Measurements from ENCODE around the gene RILPL1.

DNA sequence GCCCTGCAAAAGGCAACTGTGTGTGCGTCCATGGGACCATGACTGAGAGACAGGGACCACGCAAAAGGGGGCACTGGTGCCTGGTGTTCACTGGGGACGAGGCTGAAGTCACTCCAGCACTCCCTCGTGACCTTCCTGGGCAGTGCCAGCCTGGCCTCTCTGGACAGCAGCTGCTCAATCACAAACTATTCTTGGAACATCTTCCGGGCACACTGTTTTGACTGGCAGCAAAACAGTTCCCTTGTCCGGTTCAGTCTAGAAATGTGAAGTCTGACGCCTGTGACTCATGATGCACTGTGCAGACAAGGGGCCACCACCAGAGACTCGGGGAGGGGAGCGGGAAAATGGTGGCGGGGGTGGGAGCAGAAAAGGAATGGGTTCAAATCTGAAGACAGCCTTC is 54.8 kb downstream of the RILPL1 start:
- TF ChIP-seq, protein P1, sequence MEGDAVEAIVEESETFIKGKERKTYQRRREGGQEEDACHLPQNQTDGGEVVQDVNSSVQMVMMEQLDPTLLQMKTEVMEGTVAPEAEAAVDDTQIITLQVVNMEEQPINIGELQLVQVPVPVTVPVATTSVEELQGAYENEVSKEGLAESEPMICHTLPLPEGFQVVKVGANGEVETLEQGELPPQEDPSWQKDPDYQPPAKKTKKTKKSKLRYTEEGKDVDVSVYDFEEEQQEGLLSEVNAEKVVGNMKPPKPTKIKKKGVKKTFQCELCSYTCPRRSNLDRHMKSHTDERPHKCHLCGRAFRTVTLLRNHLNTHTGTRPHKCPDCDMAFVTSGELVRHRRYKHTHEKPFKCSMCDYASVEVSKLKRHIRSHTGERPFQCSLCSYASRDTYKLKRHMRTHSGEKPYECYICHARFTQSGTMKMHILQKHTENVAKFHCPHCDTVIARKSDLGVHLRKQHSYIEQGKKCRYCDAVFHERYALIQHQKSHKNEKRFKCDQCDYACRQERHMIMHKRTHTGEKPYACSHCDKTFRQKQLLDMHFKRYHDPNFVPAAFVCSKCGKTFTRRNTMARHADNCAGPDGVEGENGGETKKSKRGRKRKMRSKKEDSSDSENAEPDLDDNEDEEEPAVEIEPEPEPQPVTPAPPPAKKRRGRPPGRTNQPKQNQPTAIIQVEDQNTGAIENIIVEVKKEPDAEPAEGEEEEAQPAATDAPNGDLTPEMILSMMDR (IDR thresholded peaks at IDR 0.05): no peak
- no peak for TF ChIP-seq POLR2AphosphoS5 (IDR thresholded peaks at IDR 0.05)
